Activated CD4-positive, alpha-beta T cell treated with anti-CD3 and anti-CD28 coated beads for 24 hours (primary cell): ENCODE data around the gene ANXA3.
"Not testable (repeated sequence)": the region's sequence is repeated elsewhere in the genome, so short reads cannot be mapped to it uniquely, and the experiment has no call there.

Source experiments
- DNase-seq, 2 donors: peaks; one replicate each; pipeline ENCODE4 v3.0.0-alpha.2; 2020; ENCODE audit warnings: low read depth in 2 of 2

Gene ANXA3

GRCh38 chr4:78543424-78544125, 8.0 kb upstream of the ANXA3 start:
- DNase-seq: no peak

DNA sequence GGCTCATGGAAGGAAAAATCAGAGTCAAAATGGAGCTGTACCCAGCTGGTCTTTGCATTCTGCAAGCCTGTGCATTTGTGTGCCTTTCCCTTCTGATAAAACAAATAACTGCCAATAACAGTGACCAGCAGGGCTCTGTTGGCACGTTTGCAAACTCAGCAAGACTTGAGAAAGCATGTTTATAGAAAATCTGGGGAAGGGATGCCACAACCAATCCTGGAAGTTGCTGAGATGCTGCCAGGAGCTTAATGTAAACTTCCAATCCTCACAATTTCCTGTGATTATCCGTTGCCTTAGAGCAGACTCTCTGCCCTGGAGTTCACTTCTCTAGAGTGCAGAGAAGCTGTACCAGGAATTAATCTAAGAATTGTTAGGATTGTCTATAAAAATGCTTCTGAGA, 6.9 kb upstream of the ANXA3 start:
- no peak for DNase-seq

- DNase-seq: no peak
Measured at GRCh38 chr4:78545275-78546246, 6.0 kb upstream of the ANXA3 start.

GRCh38 chr4:78547899-78548298, 3.7 kb upstream of the ANXA3 start:
- DNase-seq: not testable (repeated sequence)

DNA sequence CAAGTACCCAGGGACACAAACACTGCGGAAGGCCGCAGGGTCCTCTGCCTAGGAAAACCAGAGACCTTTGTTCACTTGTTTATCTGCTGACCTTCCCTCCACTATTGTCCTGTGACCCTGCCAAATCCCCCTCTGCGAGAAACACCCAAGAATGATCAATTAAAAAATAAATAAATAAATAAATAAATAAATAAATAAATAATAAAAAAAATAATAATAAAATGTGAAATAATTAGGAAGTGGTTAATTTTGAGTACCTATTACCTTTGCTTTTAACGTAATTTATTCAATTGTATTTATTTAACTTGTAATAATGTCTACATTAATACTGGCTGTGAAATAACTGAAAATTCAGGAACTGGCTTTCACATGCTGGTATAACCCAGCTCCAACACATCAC, 2.7 kb upstream of the ANXA3 start:
- not testable (repeated sequence) for DNase-seq

GRCh38 chr4:78552389-78553042, 946 bp downstream of the ANXA3 start:
- DNase-seq: no peak

- no peak for DNase-seq
Measured at GRCh38 chr4:78553043-78553396, 1.4 kb downstream of the ANXA3 start.

- DNase-seq: no peak
Measured at GRCh38 chr4:78553529-78554060, 2.0 kb downstream of the ANXA3 start.

DNA sequence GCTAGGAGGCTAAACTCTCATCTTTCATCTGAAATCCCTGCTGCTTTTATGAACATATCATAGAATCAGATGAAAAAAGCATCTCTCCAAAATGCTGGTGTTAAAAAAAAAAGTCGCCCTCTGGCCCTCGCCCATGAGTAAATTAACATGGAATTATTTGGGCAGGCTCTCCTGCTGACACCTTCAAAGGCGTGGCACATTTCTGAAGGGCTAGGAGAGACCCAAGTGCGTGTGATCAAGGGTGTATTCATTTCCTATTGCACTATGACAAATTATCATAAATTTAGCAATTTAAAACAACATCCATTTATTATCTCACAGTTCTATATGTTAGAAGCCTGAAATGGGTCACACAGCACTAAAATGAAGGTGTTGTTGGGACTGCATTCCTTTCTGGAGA, 5.1 kb downstream of the ANXA3 start:
- DNase-seq: no peak

GRCh38 chr4:78557841-78558240, 6.3 kb downstream of the ANXA3 start:
- no peak for DNase-seq

GRCh38 chr4:78558410-78558809, 6.8 kb downstream of the ANXA3 start:
- no peak for DNase-seq

GRCh38 chr4:78560296-78560963, 8.9 kb downstream of the ANXA3 start:
- DNase-seq: no peak

DNA sequence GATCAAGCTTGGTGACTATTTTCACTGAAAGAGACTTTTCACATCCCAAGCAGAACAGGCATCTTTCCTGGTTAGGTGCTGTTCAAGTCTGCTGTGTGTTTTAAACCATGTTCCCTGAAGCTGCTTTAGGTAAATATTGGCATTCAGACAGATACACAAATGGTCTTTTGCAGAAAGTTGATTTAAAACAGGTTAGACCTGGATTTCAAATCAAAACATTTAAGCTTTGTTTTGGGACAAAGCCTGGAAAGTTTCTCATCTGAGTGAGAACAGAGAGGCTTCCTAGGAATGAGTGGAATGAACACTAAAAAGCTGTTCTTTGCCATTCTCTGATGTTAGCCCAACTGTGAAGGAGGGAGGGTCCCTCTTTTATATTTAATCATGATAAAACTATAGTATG, 10.1 kb downstream of the ANXA3 start:
- no peak for DNase-seq

GRCh38 chr4:78562687-78563086, 11.1 kb downstream of the ANXA3 start:
- DNase-seq: no peak

DNA sequence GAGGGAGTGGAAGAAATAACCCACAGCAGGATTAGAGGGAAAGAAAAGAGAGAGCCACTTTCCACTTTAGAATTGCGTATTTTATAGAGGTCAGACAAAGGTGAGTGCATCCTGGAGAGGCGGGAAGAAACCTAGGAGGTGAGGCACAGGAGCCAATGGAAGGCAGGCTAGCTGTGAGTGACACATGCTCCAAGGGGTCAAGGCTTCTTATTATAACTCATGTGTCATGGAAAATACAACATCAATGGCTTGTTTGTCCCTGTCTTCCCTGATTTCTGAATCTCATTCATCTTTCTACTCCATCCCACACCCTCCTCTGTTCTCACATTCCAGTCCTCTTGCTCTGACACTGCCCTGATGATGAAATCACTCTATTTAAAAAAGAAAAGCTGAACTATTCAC, 14.4 kb downstream of the ANXA3 start:
- DNase-seq: no peak

DNA sequence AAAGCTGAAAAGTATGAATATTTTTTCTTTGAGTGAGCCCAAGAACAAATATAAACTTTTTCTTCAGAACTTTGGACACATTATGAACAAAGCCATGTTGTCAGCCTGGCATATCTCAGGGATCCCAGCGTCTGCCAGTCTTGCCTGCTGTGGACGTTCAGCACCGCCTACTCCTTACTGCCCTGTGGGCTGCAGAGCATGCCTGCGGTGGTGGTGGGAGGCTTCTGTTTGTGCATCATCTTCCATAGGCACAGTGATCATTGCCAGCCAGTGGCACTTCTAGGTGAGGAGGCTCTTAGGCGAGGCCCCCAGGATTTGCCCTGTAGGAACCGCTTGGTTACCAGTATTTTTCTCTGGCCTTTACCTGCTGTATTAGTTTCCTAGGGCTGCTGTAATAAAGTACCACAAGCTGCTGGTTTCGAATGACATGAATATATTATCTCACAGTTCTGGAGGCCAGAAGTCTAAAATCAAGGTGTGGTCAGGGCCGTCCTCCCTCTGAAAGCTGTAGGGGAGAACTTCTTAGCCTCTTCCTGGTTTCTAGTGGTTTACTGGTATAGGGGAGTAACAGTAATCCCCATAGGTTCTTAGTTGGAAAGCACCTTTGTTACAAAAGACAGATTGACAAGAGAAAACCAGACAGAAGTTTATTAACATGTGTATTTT, 15.4 kb downstream of the ANXA3 start:
- no peak for DNase-seq

DNA sequence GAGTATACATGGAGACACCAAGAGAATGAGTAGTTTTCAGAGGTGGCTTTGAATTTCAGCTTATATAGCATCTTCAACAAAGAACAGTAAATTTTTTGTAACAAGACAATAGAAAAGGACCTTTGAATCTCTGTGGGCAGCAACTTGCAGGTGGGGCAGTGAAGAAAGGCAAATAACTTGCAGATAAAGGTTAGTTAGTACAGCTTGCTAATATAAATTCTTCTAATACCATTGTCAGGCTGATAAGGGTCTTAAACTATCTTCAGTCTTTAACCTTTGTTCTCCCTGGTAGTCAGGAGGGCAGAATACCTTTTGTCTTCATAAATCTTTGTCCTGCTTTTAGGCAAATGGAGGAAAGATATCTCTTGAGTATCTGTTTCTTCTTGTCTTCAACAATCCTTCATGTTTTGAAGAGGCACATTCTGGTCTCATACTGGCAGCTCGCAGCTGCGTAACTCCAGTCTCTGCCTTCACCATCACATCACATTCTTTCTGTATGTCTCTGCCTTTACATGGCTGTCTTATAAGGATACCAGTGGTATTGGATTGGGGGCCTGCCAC, 16.0 kb downstream of the ANXA3 start:
- DNase-seq: no peak

DNA sequence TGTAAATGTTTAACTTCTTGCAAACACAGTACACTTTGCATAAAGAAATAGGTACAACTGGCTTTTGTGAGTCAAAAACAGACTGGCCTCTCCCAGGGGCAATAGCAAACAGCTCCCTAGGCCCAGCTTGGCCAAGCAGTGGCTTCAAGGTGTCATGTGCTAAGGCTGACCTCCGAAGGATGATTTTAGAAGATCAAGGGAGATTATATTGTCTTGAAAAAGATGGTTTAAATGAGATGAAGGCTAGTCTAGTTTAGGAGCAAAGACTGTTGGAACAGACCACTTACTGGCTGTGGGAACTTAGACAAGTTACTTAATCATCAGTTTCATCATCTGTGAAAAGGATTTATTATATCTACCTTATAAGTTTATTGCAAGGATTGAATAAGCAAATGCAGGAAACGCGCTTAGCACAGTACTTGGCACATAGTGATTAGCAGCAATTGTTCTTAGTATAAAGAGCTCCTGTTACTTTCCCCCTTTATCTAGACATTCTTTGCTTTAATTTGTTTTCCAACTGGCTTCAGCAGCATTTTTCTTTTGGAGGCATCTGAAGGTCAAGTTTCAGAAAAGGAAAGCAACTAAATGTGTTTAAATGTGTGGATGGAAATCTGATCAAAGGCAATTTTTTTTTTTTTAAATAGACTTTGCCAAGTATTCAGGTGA, 17.2 kb downstream of the ANXA3 start:
- no peak for DNase-seq

- no peak for DNase-seq
Measured at GRCh38 chr4:78569306-78569821, 17.8 kb downstream of the ANXA3 start.

- DNase-seq: no peak
Measured at GRCh38 chr4:78570117-78570516, 18.5 kb downstream of the ANXA3 start.
